ENCODE data around the gene CAMK1D.

Gene CAMK1D

DNA sequence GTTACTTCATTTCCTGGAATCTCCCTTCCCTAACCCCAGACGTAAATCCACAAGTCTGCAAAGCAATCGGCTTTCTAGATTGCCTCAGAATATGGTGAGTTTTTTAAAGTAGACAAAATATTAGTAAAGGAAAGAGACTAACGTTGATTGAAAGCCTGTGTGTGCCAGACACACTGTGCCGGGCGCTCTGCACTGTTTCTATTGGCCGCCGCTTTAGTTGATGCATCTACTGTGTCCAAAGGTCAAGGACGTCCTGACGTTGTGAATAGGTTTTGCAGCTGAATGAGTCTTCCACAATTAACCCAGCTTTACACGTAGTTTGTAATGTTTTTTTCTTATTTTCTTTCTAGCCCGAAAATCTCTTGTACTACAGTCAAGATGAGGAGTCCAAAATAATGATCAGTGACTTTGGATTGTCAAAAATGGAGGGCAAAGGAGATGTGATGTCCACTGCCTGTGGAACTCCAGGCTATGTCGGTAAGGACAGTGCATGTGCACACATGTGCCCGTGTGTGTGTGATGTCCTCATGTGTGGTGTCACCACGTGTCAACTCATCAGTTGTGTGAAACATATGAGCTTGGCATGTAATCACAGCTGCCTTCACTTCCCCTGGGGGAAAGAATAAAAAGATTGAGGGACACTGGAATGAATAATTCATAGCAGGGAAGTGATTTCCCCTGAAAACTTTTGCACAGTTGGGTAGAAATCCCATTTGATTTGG is 420.1 kb downstream of the CAMK1D start:
- DNase-seq (ENCODE audit: low read depth), result no peak

DNA sequence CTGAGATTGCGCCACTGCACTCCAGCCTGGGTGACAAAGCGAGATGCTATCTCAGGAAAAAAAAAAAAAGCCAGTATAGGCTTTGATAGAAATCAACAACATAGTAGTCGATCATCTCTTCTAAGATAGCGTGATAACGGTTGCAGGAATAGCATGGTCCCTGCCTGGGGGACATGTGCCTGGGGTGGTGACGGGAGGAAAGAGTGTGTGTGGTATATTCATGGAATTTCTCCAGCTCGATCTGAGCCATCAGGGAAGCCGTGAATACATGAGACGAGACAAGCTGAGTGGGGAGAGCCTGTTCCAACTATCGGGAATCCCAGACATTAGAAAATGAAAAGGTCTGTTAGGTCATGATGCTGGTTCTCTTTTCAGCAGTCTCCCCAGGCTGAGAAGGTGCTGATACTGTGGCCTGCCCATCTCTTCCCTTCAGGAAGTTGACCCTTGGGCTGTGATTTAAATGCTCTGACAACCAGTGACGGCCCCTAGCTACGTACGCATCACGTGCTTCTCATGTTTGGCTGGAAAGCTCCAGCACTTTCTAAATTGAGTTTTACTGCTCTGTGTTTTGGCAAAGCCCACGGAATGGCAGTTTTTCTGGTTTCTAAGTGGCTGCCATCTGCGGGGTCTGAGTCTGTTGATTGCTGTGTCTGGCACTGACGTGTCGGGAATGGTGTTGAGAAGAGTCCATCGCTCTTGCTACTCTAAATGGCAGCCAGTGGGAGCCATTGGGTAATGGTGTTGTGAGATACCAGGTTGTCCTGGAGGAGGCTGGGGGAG is 422.8 kb downstream of the CAMK1D start:
- DNase-seq (ENCODE audit: low read depth), result no peak

DNA sequence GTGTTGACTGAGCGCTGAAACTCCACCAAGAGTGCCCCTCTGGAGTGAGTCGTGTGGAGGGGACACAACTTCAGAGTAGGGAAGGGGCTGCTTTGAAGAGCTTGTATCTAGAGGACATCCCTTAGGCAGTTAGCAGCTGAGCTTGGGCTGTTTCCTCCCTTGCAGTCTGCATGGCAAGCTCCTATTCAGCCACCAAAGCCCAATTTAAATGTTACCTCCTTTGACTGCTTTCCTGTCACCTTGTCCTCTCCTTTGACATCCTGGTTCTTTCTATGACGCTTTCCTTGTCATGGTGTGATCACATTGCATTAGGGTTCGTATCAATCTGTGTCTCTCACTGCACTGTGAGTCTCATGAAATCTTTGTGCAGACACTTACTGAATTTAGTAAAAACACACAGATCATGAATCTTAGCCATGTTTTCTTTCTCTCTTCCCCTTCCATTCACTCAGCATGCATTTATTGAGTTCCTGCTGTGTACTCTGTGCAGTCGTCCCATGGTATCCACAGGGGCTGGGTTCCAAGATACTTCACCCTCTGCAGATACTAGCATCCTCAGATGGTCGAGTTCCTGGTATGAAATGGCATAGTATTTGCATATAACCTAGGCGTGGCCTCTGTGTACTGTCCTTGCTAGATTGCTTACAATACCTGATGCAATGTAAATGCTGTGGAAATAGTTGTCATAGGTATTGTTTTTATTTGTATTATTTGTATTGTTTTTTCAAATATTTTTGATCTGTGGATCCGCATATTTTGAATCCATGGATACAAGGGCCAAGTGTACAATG is 423.6 kb downstream of the CAMK1D start:
- no peak for DNase-seq (ENCODE audit: low read depth)

DNA sequence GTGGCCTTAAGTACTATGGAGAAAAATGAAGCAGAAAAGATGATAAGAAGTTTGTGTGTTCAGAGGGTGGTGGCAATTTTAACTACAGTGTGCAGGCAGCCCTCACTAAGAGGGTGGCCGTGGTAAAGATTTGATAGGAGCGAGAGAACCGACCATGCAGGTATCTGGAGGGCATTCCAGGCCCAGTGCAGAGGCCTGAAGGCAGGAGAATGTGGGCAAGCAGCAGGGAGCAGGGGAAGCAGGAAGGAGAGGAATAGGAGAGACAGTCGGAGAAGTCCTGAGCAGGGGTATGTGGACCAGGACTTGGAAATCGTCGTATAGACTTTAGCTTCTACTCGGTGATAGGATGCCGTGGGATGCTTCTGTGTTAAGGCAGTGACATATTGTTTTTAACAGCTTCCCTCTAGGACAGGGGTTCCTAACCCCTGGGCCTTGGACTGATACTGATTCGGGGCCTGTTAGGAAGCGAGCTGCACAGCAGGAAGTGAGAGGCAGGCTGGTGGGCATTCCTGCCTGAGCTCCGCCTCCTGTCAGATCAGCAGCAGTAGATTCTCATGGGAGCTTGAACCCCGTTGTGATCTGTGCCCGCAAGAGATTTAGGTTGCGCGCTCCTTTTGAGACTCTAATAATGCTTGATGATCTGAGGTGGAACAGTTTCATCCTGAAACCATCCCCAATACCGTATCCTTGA is 425.0 kb downstream of the CAMK1D start:
- no peak for DNase-seq (ENCODE audit: low read depth)

DNA sequence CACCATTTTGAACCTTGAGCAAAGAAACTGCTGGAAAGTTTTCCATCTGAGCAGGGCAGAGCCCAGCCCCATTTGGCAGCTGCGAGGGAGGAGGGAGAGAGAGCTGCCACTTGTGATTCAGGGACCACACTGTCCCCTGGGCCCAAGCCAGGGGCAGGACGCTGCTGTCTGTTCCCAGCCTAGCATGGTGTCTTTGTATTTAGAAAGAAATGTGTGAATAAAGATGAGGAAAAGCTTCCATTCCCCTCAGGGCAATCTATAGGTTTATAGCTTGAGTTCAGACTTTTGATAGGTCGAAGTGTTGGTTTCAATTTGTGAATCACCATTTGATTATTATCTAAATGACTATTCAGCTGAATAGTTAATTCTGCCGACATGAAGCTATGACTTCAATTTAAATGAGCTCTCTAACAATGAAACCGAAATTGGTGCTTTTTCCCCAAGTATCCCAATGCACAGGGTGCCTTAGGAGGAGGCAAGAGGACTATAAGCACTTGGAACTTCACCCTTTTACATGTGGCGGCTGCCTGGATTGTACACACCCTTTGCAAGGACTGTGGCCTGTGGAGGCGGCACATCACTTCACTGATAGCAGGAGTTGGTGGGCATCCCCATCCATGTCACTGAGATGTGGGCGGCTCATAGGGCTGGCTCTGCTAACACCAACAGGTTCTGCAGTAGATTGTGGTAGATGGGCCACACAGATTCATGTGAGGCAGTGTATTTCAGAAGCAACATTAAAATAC is 428.7 kb downstream of the CAMK1D start:
- no peak for DNase-seq (ENCODE audit: low read depth)

DNA sequence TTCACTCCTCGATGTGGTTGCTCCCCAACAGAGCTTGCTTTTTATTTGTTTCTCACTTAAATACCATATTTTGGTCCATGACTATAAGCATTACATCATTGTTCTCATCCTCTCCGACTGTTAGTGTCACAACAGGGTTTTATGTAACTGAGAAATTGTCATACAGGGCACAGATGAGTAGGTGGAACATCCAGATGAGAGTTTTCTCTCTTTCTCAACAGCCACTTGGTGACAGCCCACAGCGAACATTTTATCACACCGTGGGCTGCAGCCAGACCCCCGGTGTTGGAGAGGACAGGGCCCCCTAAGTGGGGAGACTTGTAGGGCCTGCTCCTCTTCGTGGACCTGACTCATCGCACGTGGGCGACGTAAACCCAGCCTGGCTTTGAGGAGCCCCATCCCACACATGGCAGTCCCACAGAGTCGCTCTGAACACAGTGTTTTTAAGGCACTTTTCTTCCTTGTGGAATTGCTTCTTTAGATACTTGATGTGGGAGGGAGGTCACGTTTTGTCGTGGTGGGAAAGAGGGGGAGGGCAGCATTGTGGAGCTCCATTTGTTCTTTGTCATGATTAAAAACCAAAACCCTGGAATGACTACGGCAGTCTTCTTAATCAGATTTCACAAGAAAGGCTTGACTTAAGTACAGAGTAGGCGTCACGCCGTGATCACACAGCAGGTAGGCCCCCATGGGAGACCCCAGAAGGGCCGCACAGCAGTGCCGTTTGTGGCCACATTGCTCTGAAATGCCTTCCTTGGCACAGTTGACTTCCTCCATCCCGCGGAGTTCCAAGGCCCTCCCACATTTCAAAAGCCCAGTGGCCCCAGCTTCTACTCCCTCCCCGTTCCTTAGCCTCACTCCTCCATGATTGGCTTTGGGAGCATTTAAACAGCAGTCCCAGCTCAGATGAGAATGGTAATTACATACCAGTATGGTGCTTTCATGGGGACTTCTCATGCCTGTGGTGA is 431.6 kb downstream of the CAMK1D start:
- DNase-seq (ENCODE audit: low read depth), result no peak

DNA sequence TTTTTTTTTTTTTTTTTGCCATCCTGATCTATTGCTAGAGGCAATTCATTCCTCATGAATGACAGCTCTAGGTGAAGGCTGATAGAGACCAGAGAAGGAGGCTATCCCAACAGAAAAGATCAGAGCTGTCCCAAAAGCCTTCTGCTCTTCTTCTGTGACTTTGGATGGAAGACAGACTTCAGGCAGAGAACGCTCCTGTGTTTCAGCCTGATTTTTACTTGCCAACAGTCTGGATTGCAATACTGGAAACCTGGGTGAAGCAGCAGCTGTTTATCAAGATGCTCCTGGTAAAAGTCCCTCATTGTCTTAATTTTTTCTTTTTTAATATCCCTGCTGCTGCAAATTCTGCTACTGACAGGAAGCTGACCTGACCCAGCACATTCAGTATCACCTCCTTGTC is 432.6 kb downstream of the CAMK1D start:
- no peak for DNase-seq (ENCODE audit: low read depth)

DNA sequence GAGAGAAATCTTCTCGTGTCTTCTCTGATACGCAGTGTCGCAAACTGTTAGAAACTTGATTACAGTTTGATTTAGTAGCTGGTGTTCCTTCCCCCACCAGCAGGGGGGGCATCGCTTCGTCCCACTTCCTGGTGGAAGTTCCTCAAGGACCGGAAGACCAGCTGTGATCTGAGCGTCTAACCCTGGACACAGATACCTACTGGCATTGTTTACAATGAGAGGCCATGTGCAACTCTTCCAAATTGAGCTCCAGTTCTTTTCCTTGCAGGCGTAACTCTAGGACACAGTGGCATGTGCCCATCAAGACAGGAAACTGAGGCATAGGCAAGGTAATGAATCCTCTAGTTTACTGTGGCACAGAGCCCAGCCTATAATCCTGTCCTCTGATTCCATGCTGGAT is 433.2 kb downstream of the CAMK1D start:
- no peak for DNase-seq (ENCODE audit: low read depth)

DNA sequence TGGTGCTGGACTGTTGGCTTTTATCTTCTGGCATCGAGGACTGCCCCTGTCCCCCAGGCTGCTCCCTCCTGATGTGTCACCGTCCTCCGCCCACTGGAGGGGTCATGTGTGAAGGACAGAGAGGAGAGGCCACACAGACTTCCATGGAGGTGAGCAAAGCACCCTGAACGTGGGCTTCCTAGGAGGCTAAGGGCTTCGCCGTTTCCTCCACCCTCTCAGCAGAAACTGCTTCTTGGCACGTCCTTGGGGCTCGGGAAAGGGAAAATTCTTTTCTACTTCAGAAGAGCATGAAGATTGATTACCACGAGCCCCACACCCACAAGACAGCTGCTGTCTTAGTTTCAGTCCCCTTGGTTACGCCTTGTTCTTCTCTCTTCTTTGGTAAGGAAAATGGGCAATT is 433.9 kb downstream of the CAMK1D start:
- DNase-seq (ENCODE audit: low read depth), result no peak

DNA sequence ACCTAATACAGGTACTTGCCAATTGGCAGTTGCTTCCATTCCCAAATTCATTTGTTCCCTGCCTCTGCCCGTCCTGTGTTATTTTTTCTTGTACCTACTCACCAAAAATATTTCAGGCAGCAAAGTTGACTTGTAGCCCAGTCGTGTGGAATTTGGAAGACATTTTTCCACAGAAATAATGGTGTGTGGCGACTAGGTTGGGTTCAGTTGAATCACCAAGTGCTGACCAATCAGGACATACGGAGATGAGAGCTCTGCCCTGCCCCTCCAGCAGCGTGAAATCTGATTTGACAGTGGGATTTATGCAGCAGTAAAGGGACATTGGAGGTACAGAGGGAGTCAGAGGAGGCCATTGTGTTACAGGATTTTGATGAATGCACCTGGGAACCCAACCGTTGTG is 435.3 kb downstream of the CAMK1D start:
- no peak for DNase-seq (ENCODE audit: low read depth)

DNA sequence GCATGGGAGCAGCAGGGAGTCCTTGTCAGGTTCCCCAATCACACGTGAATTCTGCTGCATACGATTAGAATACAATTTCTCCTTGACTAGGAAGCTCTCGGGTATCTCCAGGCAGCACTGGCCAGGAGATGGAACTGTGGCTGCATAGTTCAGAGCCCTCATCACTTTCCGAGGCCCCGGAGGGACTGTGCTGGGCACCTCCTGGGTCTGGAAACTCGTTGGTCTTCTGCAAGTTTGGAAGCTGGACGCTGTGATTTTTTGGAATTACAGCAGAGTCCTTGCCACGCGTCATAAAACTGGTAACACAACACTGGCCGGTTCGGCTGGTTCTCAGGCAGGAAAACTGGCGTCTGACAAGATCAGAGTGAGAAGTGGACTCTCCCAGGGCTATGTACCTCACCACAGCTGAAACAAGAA is 436.1 kb downstream of the CAMK1D start:
- DNase-seq (ENCODE audit: low read depth), result no peak

DNA sequence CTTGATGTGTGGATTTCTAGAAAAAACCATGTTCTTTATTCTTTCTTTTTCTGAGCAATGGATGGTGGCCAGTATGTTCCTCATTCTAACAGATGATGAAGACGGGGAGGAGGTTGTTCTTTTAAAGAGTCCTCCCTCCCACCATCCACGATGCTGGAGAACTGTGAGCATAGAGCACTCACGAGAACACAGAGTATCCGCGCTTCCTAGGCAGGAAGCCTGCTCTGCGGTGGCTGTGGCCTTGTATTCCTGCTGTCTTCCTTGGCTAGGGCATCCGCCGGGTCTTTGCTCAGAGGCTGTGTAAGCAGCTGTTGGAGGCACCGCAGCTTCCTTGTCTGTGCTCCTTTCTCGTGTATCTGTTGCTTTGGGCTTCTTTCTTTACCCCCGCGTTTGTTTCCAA is 437.9 kb downstream of the CAMK1D start:
- no peak for DNase-seq (ENCODE audit: low read depth)

DNA sequence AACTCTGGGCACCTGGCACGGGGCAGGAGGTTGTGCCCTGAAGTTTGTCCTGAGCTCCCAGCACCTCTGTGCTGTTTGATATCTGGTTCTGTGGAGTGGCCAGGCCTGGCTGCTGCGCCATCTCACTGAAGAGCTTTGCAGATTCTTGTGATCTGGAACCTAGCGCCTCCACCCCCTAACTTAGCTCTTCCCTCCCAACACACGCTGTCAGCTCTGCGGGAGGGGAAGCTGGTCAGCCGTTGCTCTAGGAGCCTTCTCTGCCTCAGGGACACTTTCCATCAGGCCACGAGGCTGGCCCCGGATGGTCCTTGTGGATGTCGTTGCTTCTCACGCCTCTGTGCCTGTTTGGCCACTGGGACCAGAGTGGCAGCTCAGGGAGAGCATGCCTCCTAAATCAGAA is 438.9 kb downstream of the CAMK1D start:
- DNase-seq (ENCODE audit: low read depth), result no peak

DNA sequence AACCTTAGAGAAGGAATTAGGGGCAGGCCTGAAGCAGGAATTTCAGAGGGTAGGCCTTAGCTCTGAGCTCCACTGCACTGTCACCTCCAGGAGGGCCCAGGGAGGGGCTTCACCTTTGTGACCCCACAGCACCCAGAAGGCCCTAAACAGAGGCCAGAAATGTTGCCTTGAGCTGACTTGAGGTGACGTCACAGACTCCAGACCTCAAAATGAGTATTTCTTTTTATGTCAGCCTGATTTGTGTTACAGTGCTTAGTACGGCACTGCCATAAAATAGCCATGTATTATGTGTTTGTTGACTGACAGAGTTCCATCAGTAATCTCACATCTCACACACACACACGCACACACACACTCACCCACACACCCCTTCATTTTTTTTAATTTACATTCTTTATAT is 440.9 kb downstream of the CAMK1D start:
- no peak for DNase-seq (ENCODE audit: low read depth)

DNA sequence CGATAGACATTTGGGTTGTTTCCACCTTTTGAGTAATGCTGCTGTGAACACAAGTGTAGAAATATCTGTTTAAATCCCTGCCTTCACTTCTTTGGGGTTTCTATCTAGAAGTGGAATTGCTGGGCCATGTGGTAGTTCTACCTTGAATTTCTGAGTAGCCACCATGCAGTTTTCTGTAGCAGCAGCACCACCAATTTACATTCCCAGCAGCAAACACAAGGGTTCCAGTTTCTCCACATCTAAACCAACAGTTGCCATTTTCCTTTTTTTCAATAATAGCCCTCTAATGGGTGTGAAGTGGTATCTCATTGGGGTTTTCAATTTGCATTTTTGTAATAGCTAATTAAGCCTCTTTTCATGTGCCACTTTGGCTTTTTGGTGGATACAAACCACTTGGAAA is 442.4 kb downstream of the CAMK1D start:
- no peak for DNase-seq (ENCODE audit: low read depth)

DNA sequence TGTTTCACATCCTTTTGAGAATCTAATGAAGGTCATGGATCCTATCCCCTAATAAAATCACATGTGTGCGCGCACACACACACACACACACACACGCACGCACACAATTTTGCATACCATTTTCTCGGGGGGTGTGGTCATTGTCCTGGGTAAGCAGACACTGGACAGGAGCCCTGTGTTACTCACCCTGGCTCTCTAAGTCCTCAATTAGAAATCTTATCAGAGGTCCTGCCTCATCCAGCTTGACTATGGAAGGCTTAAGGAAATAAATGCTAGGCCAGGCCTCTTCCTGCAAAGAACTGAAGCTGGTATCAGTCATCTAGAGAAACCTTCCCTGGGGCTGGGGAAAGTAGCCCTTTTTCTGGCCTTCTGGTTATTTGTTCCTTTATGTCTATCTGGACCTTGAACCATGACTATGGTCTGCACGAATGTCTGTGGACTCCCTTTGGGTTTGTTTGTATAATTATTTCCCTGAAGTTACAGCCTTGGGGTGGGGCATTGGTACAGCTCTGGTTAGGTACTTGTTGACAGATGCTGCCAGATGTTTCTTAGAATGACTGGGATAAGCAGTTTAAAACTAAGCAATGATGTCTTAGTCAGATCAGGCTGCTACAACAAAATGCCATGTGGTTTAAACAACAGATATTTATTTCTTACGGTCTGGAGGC is 443.7 kb downstream of the CAMK1D start:
- DNase-seq (ENCODE audit: low read depth), result no peak

DNA sequence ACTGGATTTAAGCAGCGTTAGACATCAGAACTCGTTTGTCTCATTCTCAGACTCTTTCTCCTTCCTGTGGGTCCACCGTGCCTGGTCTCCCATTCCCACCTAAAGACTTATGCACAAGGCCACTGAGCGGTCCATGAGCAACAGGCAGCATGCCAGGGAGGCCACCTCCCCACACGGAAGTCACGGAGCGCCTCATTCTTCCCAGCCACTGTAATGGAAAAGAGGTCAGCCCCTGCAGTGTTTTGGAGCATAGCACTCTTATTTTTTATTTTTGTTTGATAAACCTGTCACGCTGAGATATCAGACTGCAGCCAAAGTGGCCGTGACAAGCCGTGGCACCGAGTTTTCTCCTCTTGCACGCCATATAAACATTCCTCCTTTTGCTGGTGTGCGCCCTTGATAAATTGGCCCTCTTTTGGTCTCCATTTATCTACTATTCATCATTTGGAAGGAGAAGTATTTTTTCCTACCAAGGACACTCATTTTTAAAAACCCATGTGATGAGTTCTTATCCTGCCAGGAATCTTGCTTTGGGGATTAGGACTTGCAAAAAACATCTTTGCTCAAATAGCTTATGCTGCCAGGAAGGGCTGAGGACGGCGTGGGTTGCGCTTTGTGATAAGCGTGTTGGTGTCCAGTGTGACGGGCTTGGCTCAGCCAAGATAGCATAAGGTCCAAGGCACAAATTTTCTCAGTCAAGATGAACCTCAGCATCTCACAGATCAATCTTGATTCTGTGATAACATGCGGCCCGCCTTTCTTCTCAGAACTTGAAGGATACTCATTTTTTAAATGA is 446.2 kb downstream of the CAMK1D start:
- DNase-seq (ENCODE audit: low read depth), result no peak

DNA sequence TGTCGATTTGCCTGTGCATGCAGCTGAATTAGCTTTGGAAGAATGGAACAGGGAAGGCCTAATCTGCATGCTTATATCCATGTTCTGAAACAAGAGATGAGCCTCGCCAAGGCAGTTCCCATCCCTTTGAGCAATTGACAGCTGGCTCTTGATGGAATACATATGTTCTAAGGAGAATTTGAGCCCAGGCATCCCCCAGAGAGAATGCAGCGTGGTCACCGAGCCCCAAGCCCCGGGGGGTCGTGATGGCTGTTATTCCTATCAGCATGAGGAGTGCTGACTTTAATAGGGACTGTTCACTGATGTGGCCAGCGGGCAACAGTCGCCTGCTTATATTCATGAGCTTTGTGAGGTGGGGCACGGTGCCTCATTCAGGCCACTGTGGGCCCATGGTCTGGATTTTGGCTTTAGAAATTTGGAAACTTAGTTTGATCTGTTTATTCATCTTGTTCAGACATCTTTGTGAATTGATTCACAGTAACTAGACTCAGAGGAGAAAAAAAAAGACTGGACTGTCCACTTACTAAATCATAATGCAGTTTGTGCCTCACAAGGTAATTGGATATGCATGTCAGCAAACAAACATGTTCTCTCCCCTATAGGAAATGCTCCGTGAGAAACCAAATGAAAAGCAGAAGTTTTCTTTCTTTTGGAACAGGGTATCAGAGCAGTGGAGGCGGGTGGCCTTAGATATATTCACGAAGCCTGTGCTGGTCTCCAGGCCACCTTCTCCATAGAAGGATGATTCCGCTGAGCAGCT is 447.2 kb downstream of the CAMK1D start:
- no peak for DNase-seq (ENCODE audit: low read depth)

Data from fibroblast of the conjunctiva (primary cell).